PC-9 (cell line): ENCODE measurements around the gene STK32A.

Experiments used
- CTCF ChIP-seq: fragments of 200-600 bp; sonication (generic); conservative IDR thresholded peaks from 2 replicates; pipeline ENCODE4 v1.6.1; 2017; ENCODE audit warnings: mixed run types, antibody characterized with exemption, mild to moderate bottlenecking, moderate library complexity
- EZH2 ChIP-seq: fragments of 200-600 bp; sonication (generic); IDR thresholded peaks from 2 replicates; pipeline ENCODE4 v1.8.0; 2017; ENCODE audit warnings: antibody characterized with exemption, low read depth

GRCh38 chr5:147327421-147327820 is 92.6 kb downstream of the STK32A start:
- no peak for TF ChIP-seq CTCF
- TF ChIP-seq EZH2: no peak
